ENCODE results near the gene SFXN2.

Gene SFXN2

GRCh38 chr10:102727037-102727818 lies 12.8 kb downstream of the SFXN2 start:
- no peak for TF ChIP-seq GATA2 (IDR thresholded peaks at IDR 0.05; ENCODE audit: low read depth, low read length)
- TF ChIP-seq GATA3 (IDR thresholded peaks at IDR 0.05; ENCODE audit: low read depth, low read length) = no peak

GRCh38 chr10:102729029-102730026 lies 14.9 kb downstream of the SFXN2 start:
- no peak for TF ChIP-seq GATA2 (IDR thresholded peaks at IDR 0.05; ENCODE audit: low read depth, low read length)
- no peak for TF ChIP-seq GATA3 (IDR thresholded peaks at IDR 0.05; ENCODE audit: low read depth, low read length)

- TF ChIP-seq GATA3 (IDR thresholded peaks at IDR 0.05; ENCODE audit: low read depth, low read length) = no peak
- no peak for TF ChIP-seq GATA2 (IDR thresholded peaks at IDR 0.05; ENCODE audit: low read depth, low read length)
These were observed 16.9 kb downstream of the SFXN2 start for GRCh38 chr10:102731222-102731800.

GRCh38 chr10:102732661-102733060 lies 18.2 kb downstream of the SFXN2 start:
- TF ChIP-seq GATA3 (IDR thresholded peaks at IDR 0.05; ENCODE audit: low read depth, low read length) (no peak), GATA2 (IDR thresholded peaks at IDR 0.05; ENCODE audit: low read depth, low read length) (no peak)

GRCh38 chr10:102735065-102735562 lies 20.7 kb downstream of the SFXN2 start:
- TF ChIP-seq GATA2 (IDR thresholded peaks at IDR 0.05; ENCODE audit: low read depth, low read length) = no peak
- no peak for TF ChIP-seq GATA3 (IDR thresholded peaks at IDR 0.05; ENCODE audit: low read depth, low read length)

GRCh38 chr10:102738692-102739121 lies 24.3 kb downstream of the SFXN2 start:
- TF ChIP-seq GATA3 (IDR thresholded peaks at IDR 0.05; ENCODE audit: low read depth, low read length) (no peak), GATA2 (IDR thresholded peaks at IDR 0.05; ENCODE audit: low read depth, low read length) (no peak)

- TF ChIP-seq GATA3 (IDR thresholded peaks at IDR 0.05; ENCODE audit: low read depth, low read length) (no peak), GATA2 (IDR thresholded peaks at IDR 0.05; ENCODE audit: low read depth, low read length) (no peak)
These were observed 25.8 kb downstream of the SFXN2 start for GRCh38 chr10:102740229-102740628.

- no peak for TF ChIP-seq GATA3 (IDR thresholded peaks at IDR 0.05; ENCODE audit: low read depth, low read length)
- TF ChIP-seq GATA2 (IDR thresholded peaks at IDR 0.05; ENCODE audit: low read depth, low read length) = no peak
These were observed 27.3 kb downstream of the SFXN2 start for GRCh38 chr10:102741726-102742237.

GRCh38 chr10:102743078-102743587 lies 28.7 kb downstream of the SFXN2 start:
- TF ChIP-seq GATA2 (IDR thresholded peaks at IDR 0.05; ENCODE audit: low read depth, low read length) = no peak
- no peak for TF ChIP-seq GATA3 (IDR thresholded peaks at IDR 0.05; ENCODE audit: low read depth, low read length)

- TF ChIP-seq GATA2 (IDR thresholded peaks at IDR 0.05; ENCODE audit: low read depth, low read length) = no peak
- TF ChIP-seq GATA3 (IDR thresholded peaks at IDR 0.05; ENCODE audit: low read depth, low read length) = no peak
These were observed 29.3 kb downstream of the SFXN2 start, which contains the start of gene WBP1L for GRCh38 chr10:102743588-102744373. Gene WBP1L, plus strand, starts transcription at chr10:102743948. Its CDS starts 106 bp downstream, at chr10:102744054.

- no peak for TF ChIP-seq GATA3 (IDR thresholded peaks at IDR 0.05; ENCODE audit: low read depth, low read length)
- TF ChIP-seq GATA2 (IDR thresholded peaks at IDR 0.05; ENCODE audit: low read depth, low read length) = no peak
These were observed 30.1 kb downstream of the SFXN2 start for GRCh38 chr10:102744374-102745051.

GRCh38 chr10:102745157-102745556 lies 30.7 kb downstream of the SFXN2 start:
- TF ChIP-seq GATA2 (IDR thresholded peaks at IDR 0.05; ENCODE audit: low read depth, low read length) (no peak), GATA3 (IDR thresholded peaks at IDR 0.05; ENCODE audit: low read depth, low read length) (no peak)

Measured in SH-SY5Y (cell line).